ENCODE measurements around the gene DUSP11.

- TF ChIP-seq CTCF (IDR thresholded peaks at IDR 0.05; ENCODE audit: insufficient read depth, low read length, poor library complexity, severe bottlenecking) = no peak
- no peak for TF ChIP-seq EZH2phosphoT487 (conservative IDR thresholded peaks at IDR 0.05; ENCODE audit: low read length)
Observed at GRCh38 chr2:73776381-73776780, 3.5 kb downstream of the DUSP11 start.
